NCI-H2227 (cell line): ENCODE results near the gene URGCP.
"Not testable (repeated sequence)": the region's sequence is repeated elsewhere in the genome, so short reads cannot be mapped to it uniquely, and the experiment has no call there.

Experiments
- DNase-seq: peaks from one replicate; lab custom pipeline; 2025; ENCODE audit not compliant: unreplicated experiment; lab: John Stamatoyannopoulos, UW

The URGCP gene

DNA sequence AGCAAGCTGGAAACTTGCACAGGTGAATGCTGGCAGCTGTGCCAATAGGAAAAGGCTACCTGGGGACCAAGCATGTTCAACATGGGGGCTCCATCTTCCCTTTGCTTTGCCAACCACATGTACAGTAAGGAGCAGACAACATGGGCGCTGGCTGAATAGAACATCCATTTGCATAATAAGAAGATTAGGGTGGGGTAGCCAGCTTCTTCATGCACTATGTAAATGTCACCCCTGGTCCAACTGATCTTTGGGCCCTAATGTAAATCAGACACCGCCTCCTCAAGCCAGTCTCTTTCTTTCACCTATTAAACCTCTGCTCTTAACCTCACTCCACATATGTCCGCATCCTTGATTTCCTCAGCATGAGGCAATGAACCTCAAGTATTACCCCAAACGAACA, 63.1 kb downstream of the URGCP start:
- no peak for DNase-seq

- DNase-seq: no peak
Measured at GRCh38 chr7:43838201-43838658, 68.2 kb downstream of the URGCP start.

- DNase-seq: no peak
Measured at GRCh38 chr7:43834463-43835251, 71.7 kb downstream of the URGCP start.

GRCh38 chr7:43830917-43831316, 75.5 kb downstream of the URGCP start:
- DNase-seq: not testable (repeated sequence)
